WTC11 (cell line): ENCODE results near the gene CCDC71. TPM values are rescaled to one million over a fixed set of nuclear protein-coding genes. Genes with fewer than 3 reads are reported as not detected.

Experiments used
- ATAC-seq: fragments of 200-7000 bp; cut with Tn5 transposase; 2 replicates; pipeline ENCODE4 v1.10.0; 2021; ENCODE audit warnings: mild to moderate bottlenecking, moderate library complexity
- CTCF ChIA-PET: fragments of 300-600 bp; sonication (Branson Sonifier 250); formaldehyde crosslinking; loops from one replicate; lab custom pipeline; 2021; ENCODE audit warnings: antibody characterized with exemption; lab: Charles Lee
- POLR2A ChIA-PET: fragments of 350-600 bp; sonication (Branson Sonifier 250); formaldehyde crosslinking; loops from one replicate; lab custom pipeline; 2021; ENCODE audit warnings: antibody characterized with exemption; lab: Charles Lee
- DNase-seq: peaks from one replicate; pipeline ENCODE4 v3.0.0; 2021; ENCODE audit warnings: low spot score
- H3K27ac Mint-ChIP-seq: 2 replicates; pipeline ENCODE4 v1.8.0; 2021; ENCODE audit warnings: mixed read lengths
- H3K27me3 Mint-ChIP-seq: 2 replicates; pipeline ENCODE4 v1.8.0; 2021; ENCODE audit warnings: low read depth, mild to moderate bottlenecking, moderate library complexity, mixed read lengths
- H3K36me3 Mint-ChIP-seq: 2 replicates; pipeline ENCODE4 v1.8.0; 2021; ENCODE audit warnings: mixed read lengths
- H3K4me1 Mint-ChIP-seq: 2 replicates; pipeline ENCODE4 v1.8.0; 2022; ENCODE audit warnings: mixed read lengths
- H3K4me3 Mint-ChIP-seq: 2 replicates; pipeline ENCODE4 v1.8.0; 2021; ENCODE audit warnings: mild to moderate bottlenecking, moderate library complexity, mixed read lengths
- H3K9me3 Mint-ChIP-seq: 2 replicates; pipeline ENCODE4 v1.8.0; 2021; ENCODE audit warnings: mixed read lengths
- ATF3 ChIP-seq: sonication (generic); formaldehyde crosslinking; conservative IDR thresholded peaks from 2 replicates; pipeline ENCODE4 v1.8.1; 2022; ENCODE audit warnings: mild to moderate bottlenecking, missing genetic modification reagents
- FOXP4 ChIP-seq: sonication (generic); formaldehyde crosslinking; IDR thresholded peaks from 2 replicates; pipeline ENCODE4 v1.8.0; 2022; ENCODE audit warnings: mild to moderate bottlenecking, missing genetic modification reagents
- NFATC4 ChIP-seq: fragments of 250-450 bp; sonication (Bioruptor Pico); IDR thresholded peaks from 2 replicates; pipeline ENCODE4 v1.9.0; 2021; ENCODE audit warnings: mild to moderate bottlenecking
- NFE2L1 ChIP-seq: sonication (generic); formaldehyde crosslinking; IDR thresholded peaks from 2 replicates; pipeline ENCODE4 v1.8.1; 2023; ENCODE audit warnings: missing genetic modification reagents
- NR1H2 ChIP-seq: sonication (generic); formaldehyde crosslinking; IDR thresholded peaks from 2 replicates; pipeline ENCODE4 v1.9.0; 2021; ENCODE audit warnings: mild to moderate bottlenecking, moderate library complexity, missing genetic modification reagents
- SMAD3 ChIP-seq: sonication (generic); formaldehyde crosslinking; IDR thresholded peaks from 2 replicates; pipeline ENCODE4 v1.8.0; 2022; ENCODE audit warnings: missing genetic modification reagents, mild to moderate bottlenecking, borderline replicate concordance
- SMAD4 ChIP-seq: sonication (generic); formaldehyde crosslinking; IDR thresholded peaks from 2 replicates; pipeline ENCODE4 v1.8.0; 2022; ENCODE audit warnings: mild to moderate bottlenecking, missing genetic modification reagents
- SOX15 ChIP-seq: fragments of 250-450 bp; sonication (Bioruptor Pico); IDR thresholded peaks from 2 replicates; pipeline ENCODE4 v1.9.0; 2021; ENCODE audit warnings: mild to moderate bottlenecking
- SP1 ChIP-seq: sonication (generic); formaldehyde crosslinking; conservative IDR thresholded peaks from 2 replicates; pipeline ENCODE4 v1.8.1; 2022; ENCODE audit warnings: missing genetic modification reagents
- STAT6 ChIP-seq: sonication (generic); formaldehyde crosslinking; conservative IDR thresholded peaks from 2 replicates; pipeline ENCODE4 v1.8.1; 2023; ENCODE audit warnings: mild to moderate bottlenecking, low read depth, missing genetic modification reagents, moderate library complexity
- ZBTB21 ChIP-seq: sonication (generic); formaldehyde crosslinking; IDR thresholded peaks from 2 replicates; pipeline ENCODE4 v1.8.1; 2023; ENCODE audit warnings: mild to moderate bottlenecking, missing genetic modification reagents, borderline replicate concordance
- ZNF121 ChIP-seq: sonication (generic); formaldehyde crosslinking; IDR thresholded peaks from 2 replicates; pipeline ENCODE4 v1.8.0; 2023; ENCODE audit warnings: missing genetic modification reagents
- total RNA-seq: library from RNA; stranded (reverse); gene quantifications from 3 replicates; pipeline ENCODE4 v1.2.3, GENCODE V29; 2021
- TF ChIP-seq, protein P1 (sequence below): fragments of 250-450 bp; sonication (Bioruptor Pico); IDR thresholded peaks from 2 replicates; pipeline ENCODE4 v1.9.0; 2021; ENCODE audit warnings: mild to moderate bottlenecking, borderline replicate concordance
- TF ChIP-seq, protein P2 (sequence below): fragments of 200-600 bp; IDR thresholded peaks from 2 replicates; pipeline ENCODE4 v1.8.0; 2022; ENCODE audit warnings: antibody characterized with exemption
- TF ChIP-seq, protein P3 (sequence below): sonication (generic); formaldehyde crosslinking; IDR thresholded peaks from 2 replicates; pipeline ENCODE4 v1.8.1; 2022; ENCODE audit warnings: low read depth, mild to moderate bottlenecking, moderate library complexity, missing genetic modification reagents, borderline replicate concordance
- TF ChIP-seq, protein P4 (sequence below): sonication (generic); formaldehyde crosslinking; IDR thresholded peaks from 2 replicates; pipeline ENCODE4 v1.8.1; 2023; ENCODE audit warnings: mild to moderate bottlenecking, missing genetic modification reagents, moderate library complexity

The CCDC71 gene
- total RNA-seq, 1 experiment from 2014 or later, result 29.8 TPM

GRCh38 chr3:49199239-49199899 is 33.2 kb upstream of the CCDC71 start (continued):
- TF ChIP-seq, protein P1, sequence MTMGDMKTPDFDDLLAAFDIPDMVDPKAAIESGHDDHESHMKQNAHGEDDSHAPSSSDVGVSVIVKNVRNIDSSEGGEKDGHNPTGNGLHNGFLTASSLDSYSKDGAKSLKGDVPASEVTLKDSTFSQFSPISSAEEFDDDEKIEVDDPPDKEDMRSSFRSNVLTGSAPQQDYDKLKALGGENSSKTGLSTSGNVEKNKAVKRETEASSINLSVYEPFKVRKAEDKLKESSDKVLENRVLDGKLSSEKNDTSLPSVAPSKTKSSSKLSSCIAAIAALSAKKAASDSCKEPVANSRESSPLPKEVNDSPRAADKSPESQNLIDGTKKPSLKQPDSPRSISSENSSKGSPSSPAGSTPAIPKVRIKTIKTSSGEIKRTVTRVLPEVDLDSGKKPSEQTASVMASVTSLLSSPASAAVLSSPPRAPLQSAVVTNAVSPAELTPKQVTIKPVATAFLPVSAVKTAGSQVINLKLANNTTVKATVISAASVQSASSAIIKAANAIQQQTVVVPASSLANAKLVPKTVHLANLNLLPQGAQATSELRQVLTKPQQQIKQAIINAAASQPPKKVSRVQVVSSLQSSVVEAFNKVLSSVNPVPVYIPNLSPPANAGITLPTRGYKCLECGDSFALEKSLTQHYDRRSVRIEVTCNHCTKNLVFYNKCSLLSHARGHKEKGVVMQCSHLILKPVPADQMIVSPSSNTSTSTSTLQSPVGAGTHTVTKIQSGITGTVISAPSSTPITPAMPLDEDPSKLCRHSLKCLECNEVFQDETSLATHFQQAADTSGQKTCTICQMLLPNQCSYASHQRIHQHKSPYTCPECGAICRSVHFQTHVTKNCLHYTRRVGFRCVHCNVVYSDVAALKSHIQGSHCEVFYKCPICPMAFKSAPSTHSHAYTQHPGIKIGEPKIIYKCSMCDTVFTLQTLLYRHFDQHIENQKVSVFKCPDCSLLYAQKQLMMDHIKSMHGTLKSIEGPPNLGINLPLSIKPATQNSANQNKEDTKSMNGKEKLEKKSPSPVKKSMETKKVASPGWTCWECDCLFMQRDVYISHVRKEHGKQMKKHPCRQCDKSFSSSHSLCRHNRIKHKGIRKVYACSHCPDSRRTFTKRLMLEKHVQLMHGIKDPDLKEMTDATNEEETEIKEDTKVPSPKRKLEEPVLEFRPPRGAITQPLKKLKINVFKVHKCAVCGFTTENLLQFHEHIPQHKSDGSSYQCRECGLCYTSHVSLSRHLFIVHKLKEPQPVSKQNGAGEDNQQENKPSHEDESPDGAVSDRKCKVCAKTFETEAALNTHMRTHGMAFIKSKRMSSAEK (CRISPR knock-in tag), result no peak
- TF ChIP-seq, protein P2, sequence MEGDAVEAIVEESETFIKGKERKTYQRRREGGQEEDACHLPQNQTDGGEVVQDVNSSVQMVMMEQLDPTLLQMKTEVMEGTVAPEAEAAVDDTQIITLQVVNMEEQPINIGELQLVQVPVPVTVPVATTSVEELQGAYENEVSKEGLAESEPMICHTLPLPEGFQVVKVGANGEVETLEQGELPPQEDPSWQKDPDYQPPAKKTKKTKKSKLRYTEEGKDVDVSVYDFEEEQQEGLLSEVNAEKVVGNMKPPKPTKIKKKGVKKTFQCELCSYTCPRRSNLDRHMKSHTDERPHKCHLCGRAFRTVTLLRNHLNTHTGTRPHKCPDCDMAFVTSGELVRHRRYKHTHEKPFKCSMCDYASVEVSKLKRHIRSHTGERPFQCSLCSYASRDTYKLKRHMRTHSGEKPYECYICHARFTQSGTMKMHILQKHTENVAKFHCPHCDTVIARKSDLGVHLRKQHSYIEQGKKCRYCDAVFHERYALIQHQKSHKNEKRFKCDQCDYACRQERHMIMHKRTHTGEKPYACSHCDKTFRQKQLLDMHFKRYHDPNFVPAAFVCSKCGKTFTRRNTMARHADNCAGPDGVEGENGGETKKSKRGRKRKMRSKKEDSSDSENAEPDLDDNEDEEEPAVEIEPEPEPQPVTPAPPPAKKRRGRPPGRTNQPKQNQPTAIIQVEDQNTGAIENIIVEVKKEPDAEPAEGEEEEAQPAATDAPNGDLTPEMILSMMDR, result no peak
- TF ChIP-seq, protein P3, sequence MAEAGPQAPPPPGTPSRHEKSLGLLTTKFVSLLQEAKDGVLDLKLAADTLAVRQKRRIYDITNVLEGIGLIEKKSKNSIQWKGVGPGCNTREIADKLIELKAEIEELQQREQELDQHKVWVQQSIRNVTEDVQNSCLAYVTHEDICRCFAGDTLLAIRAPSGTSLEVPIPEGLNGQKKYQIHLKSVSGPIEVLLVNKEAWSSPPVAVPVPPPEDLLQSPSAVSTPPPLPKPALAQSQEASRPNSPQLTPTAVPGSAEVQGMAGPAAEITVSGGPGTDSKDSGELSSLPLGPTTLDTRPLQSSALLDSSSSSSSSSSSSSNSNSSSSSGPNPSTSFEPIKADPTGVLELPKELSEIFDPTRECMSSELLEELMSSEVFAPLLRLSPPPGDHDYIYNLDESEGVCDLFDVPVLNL (CRISPR knock-in tag), result no peak
- TF ChIP-seq STAT6 (CRISPR knock-in tag) (no peak), ZBTB21 (CRISPR knock-in tag) (no peak), NFE2L1 (CRISPR knock-in tag) (no peak)

- DNase-seq (no peak), ATAC-seq (no peak)
- CTCF ChIA-PET, result interaction anchor here (1.6 kb wide), 1 partner anchor 28 kb away, joined by 7 read pairs; the partner anchor contains the start of gene KLHDC8B
- no peak overlapping the region for H3K27ac Mint-ChIP-seq
- H3K4me3 Mint-ChIP-seq, result no peak overlapping the region
- no peaks in the 10 kb centered on the region for H3K36me3 Mint-ChIP-seq
- POLR2A ChIA-PET, result no interaction called here
- H3K9me3 Mint-ChIP-seq, result no peaks in the 10 kb centered on the region; the same call in 1 of the 2 replicates
- H3K4me1 Mint-ChIP-seq, result no peaks in the 10 kb centered on the region
- peaks cover 22% of the 10 kb centered on the region for H3K27me3 Mint-ChIP-seq
- TF ChIP-seq STAT6 (CRISPR knock-in tag), result no peak
- TF ChIP-seq SOX15 (CRISPR knock-in tag), result no peak
- TF ChIP-seq SMAD3 (CRISPR knock-in tag), result no peak
- TF ChIP-seq SP1, result no peak
- TF ChIP-seq ATF3 (CRISPR knock-in tag), result no peak
- no peak for TF ChIP-seq SMAD4 (CRISPR knock-in tag)
- TF ChIP-seq NFATC4 (CRISPR knock-in tag), result no peak
- no peak for TF ChIP-seq ZNF121 (CRISPR knock-in tag)
- no peak for TF ChIP-seq FOXP4 (CRISPR knock-in tag)
- TF ChIP-seq, protein P4, sequence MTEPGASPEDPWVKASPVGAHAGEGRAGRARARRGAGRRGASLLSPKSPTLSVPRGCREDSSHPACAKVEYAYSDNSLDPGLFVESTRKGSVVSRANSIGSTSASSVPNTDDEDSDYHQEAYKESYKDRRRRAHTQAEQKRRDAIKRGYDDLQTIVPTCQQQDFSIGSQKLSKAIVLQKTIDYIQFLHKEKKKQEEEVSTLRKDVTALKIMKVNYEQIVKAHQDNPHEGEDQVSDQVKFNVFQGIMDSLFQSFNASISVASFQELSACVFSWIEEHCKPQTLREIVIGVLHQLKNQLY, result no peak
- no peak for TF ChIP-seq NR1H2 (CRISPR knock-in tag)
- TF ChIP-seq, protein P3 (CRISPR knock-in tag), result no peak
Measured at GRCh38 chr3:49198611-49199230, 32.6 kb upstream of the CCDC71 start.
